Liver (tissue), 9 donors: ENCODE data around the gene ZNF423. TPM values are rescaled to one million over a fixed set of nuclear protein-coding genes. Genes with fewer than 3 reads are reported as not detected.

Source experiments
- DNase-seq: peaks from one replicate; pipeline ENCODE4 v3.0.0-alpha.2; 2017; ENCODE audit warnings: low spot score
- H3K27ac ChIP-seq, 2 donors: one replicate each; pipeline ENCODE4 v1.7.0; 2013; ENCODE audit warnings: inconsistent platforms in 2 of 2, low read length in 2 of 2, control low read depth in 1 of 2, low read depth in 1 of 2, mild to moderate bottlenecking in 1 of 2
- H3K27me3 ChIP-seq, 4 donors: one replicate each; pipeline versions ENCODE4 v1.6.1 to v1.7.0; 2013; ENCODE audit warnings: low read length in 3 of 4, inconsistent platforms in 1 of 4, mild to moderate bottlenecking in 1 of 4, moderate library complexity in 1 of 4; ENCODE audit not compliant: control insufficient read depth in 4 of 4, insufficient read depth in 4 of 4
- H3K36me3 ChIP-seq, 4 donors: one replicate each; pipeline versions ENCODE4 v1.6.1 to v1.7.0; 2013; ENCODE audit warnings: low read length in 3 of 4, mild to moderate bottlenecking in 3 of 4, low read depth in 1 of 4, moderate library complexity in 1 of 4; ENCODE audit not compliant: control insufficient read depth in 4 of 4, insufficient read depth in 3 of 4
- H3K4me1 ChIP-seq, 4 donors: one replicate each; pipeline versions ENCODE4 v1.6.1 to v1.7.0; 2013; ENCODE audit warnings: low read length in 3 of 4, mild to moderate bottlenecking in 3 of 4, moderate library complexity in 1 of 4; ENCODE audit not compliant: control insufficient read depth in 4 of 4, insufficient read depth in 4 of 4
- H3K4me3 ChIP-seq, 3 donors: one replicate each; pipeline versions ENCODE4 v1.6.1 to v1.7.0; 2013; ENCODE audit warnings: low read length in 3 of 3, control low read depth in 1 of 3, low read depth in 1 of 3, mild to moderate bottlenecking in 1 of 3
- H3K9ac ChIP-seq, 2 donors: one replicate each; pipeline ENCODE4 v1.7.0; 2013; ENCODE audit warnings: low read length in 2 of 2, mild to moderate bottlenecking in 2 of 2, moderate library complexity in 2 of 2, control low read depth in 1 of 2, low read depth in 1 of 2
- H3K9me3 ChIP-seq, 4 donors: one replicate each; pipeline versions ENCODE4 v1.6.1 to v1.7.0; 2013; ENCODE audit warnings: low read length in 3 of 4; ENCODE audit not compliant: control insufficient read depth in 4 of 4
- CTCF ChIP-seq: fragments of 150-350 bp; IDR thresholded peaks from 2 replicates; pipeline ENCODE4 v1.5.1; 2017; ENCODE audit warnings: improper control_type of control experiment, low read depth, low read length; ENCODE audit not compliant: missing input control
- EGR1 ChIP-seq, 2 donors: IDR thresholded peaks; 2 replicates each; pipeline ENCODE4 v1.6.1; 2016 to 2018; ENCODE audit warnings: antibody characterized with exemption in 2 of 2, low read depth in 2 of 2
- FOXA1 ChIP-seq: IDR thresholded peaks from 2 replicates; pipeline ENCODE4 v1.6.1; 2016; ENCODE audit warnings: antibody characterized with exemption
- FOXA2 ChIP-seq: IDR thresholded peaks from 2 replicates; pipeline ENCODE4 v1.6.1; 2016; ENCODE audit warnings: antibody characterized with exemption
- GABPA ChIP-seq, 2 donors: IDR thresholded peaks in 1 of 2; conservative IDR thresholded peaks in 1 of 2; 2 replicates each; pipeline ENCODE4 v1.6.1; 2016; ENCODE audit warnings: antibody characterized with exemption in 2 of 2, mild to moderate bottlenecking in 1 of 2, moderate library complexity in 1 of 2
- HNF4A ChIP-seq, 2 donors: conservative IDR thresholded peaks; 2 replicates each; pipeline ENCODE4 v1.6.1; 2016; ENCODE audit warnings: antibody characterized with exemption in 2 of 2, mild to moderate bottlenecking in 2 of 2
- HNF4G ChIP-seq: IDR thresholded peaks from 2 replicates; pipeline ENCODE4 v1.6.1; 2016; ENCODE audit warnings: antibody characterized with exemption
- NR2F2 ChIP-seq: IDR thresholded peaks from 2 replicates; pipeline ENCODE4 v1.6.1; 2016; ENCODE audit warnings: antibody characterized with exemption
- RAD21 ChIP-seq, 2 donors: IDR thresholded peaks; 2 replicates each; pipeline ENCODE4 v1.6.1; 2016; ENCODE audit warnings: antibody characterized with exemption in 2 of 2, mild to moderate bottlenecking in 2 of 2
- RXRA ChIP-seq, 2 donors: IDR thresholded peaks; 2 replicates each; pipeline ENCODE4 v1.6.1; 2017 to 2018; ENCODE audit warnings: antibody characterized with exemption in 2 of 2, mild to moderate bottlenecking in 1 of 2
- YY1 ChIP-seq: IDR thresholded peaks from 2 replicates; pipeline ENCODE4 v1.6.1; 2016; ENCODE audit warnings: antibody characterized with exemption, mild to moderate bottlenecking
- WGBS: extraction: QIAGEN DNeasy Blood & Tissue Kit; methylation state at CpG from one replicate; pipeline ENCODE4 v1.1.7; 2013; 5-methylcytosine and 5-hydroxymethylcytosine counted together
- polyA plus RNA-seq, 2 donors: library from polyadenylated mRNA; stranded (reverse) in 1 of 2; unstranded in 1 of 2; fragments of 200-250 nt in 1 of 2; fragments of >200 nt in 1 of 2; fragmentation: Nextera tagmentation in 1 of 2; extraction: Ambion mirVana in 1 of 2; gene quantifications; one replicate each; pipeline versions ENCODE4 v1.2.1 to v1.2.3, GENCODE V29; 2013 to 2015
- total RNA-seq, 2 donors: library from RNA; depleted of rRNA; stranded (reverse); fragments of >200 nt; gene quantifications; one replicate each; pipeline ENCODE4 v1.2.3, GENCODE V29; 2014
- TF ChIP-seq, protein P1 (sequence below): IDR thresholded peaks from 2 replicates; pipeline ENCODE4 v1.6.1; 2016; ENCODE audit warnings: antibody characterized with exemption
- TF ChIP-seq, protein P2 (sequence below): IDR thresholded peaks from 2 replicates; pipeline ENCODE4 v1.6.1; 2016; ENCODE audit warnings: antibody characterized with exemption
- donor health status: healthy.
- donor health status: healthy.
- donor health status: healthy.
- donor health status: healthy.
- donor health status: healthy.

ZNF423 gene
- total and polyA plus RNA-seq, 4 donors: 0.24 to 1.6 (median 0.39) TPM

- TF ChIP-seq CTCF (no peak), HNF4A (conservative IDR thresholded peaks at IDR 0.05) (no peak)
Observed at GRCh38 chr16:49832177-49832576, 23.7 kb downstream of the ZNF423 start (continued).

DNA sequence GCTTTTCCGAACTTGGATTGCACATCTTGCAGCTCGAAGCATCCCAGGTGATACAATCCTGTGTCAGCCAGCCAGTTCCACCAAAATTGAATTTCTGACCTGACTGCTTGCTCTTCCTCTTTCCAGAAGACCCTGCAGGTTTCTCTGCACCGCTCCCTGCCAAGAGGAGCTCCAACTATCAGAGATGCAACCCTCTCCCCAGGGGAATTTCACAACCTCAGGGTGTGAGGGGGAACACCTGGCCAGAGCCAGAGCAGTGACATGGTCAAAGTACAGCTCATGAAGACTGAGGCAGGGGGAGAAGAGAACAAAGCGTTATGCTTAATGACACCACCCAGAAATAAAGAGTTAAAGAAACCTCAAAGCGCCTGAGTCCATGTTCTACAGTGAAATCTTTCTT, 25.0 kb downstream of the ZNF423 start:
- TF ChIP-seq FOXA1 (no peak), FOXA2 (no peak), EGR1 (IDR thresholded peaks at IDR 0.05; ENCODE audit: low read depth in 2 of 2) (no peak), GABPA (IDR thresholded peaks at IDR 0.05 in 1 of 2, conservative IDR thresholded peaks at IDR 0.05 in 1 of 2) (no peak)
- TF ChIP-seq, protein P1, sequence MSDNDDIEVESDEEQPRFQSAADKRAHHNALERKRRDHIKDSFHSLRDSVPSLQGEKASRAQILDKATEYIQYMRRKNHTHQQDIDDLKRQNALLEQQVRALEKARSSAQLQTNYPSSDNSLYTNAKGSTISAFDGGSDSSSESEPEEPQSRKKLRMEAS: no peak
- no peaks in the 10 kb centered on the region for H3K27me3 ChIP-seq
- no peak for DNase-seq
- no peaks in the 10 kb centered on the region for H3K4me1 ChIP-seq
- H3K27ac ChIP-seq: no peak overlapping the region
- 70% methylated on average over 5 of the region's 5 CpGs for WGBS
- no peak overlapping the region for H3K9ac ChIP-seq
- H3K4me3 ChIP-seq: no peak overlapping the region
- H3K9me3 ChIP-seq: no peaks in the 10 kb centered on the region
- H3K36me3 ChIP-seq: no peaks in the 10 kb centered on the region

GRCh38 chr16:49828533-49829267, 27.2 kb downstream of the ZNF423 start:
- Histone ChIP-seq H3K9ac (no peak overlapping the region), H3K27ac (no peak overlapping the region)

More at GRCh38 chr16:49828533-49829267, 27.2 kb downstream of the ZNF423 start:
- DNase-seq: no peak
- H3K4me3 ChIP-seq: no peak overlapping the region
- TF ChIP-seq YY1: no peak
- no peak for TF ChIP-seq CTCF
- no peak for TF ChIP-seq FOXA1
- TF ChIP-seq FOXA2: no peak
- no peak for TF ChIP-seq RAD21 (IDR thresholded peaks at IDR 0.05)
- TF ChIP-seq RXRA (IDR thresholded peaks at IDR 0.05): no peak
- TF ChIP-seq HNF4G: no peak
- TF ChIP-seq EGR1 (IDR thresholded peaks at IDR 0.05; ENCODE audit: low read depth in 2 of 2): no peak
- TF ChIP-seq NR2F2: no peak
- TF ChIP-seq, protein P2, sequence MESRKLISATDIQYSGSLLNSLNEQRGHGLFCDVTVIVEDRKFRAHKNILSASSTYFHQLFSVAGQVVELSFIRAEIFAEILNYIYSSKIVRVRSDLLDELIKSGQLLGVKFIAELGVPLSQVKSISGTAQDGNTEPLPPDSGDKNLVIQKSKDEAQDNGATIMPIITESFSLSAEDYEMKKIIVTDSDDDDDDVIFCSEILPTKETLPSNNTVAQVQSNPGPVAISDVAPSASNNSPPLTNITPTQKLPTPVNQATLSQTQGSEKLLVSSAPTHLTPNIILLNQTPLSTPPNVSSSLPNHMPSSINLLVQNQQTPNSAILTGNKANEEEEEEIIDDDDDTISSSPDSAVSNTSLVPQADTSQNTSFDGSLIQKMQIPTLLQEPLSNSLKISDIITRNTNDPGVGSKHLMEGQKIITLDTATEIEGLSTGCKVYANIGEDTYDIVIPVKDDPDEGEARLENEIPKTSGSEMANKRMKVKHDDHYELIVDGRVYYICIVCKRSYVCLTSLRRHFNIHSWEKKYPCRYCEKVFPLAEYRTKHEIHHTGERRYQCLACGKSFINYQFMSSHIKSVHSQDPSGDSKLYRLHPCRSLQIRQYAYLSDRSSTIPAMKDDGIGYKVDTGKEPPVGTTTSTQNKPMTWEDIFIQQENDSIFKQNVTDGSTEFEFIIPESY: no peak
- no peak for TF ChIP-seq GABPA (IDR thresholded peaks at IDR 0.05 in 1 of 2, conservative IDR thresholded peaks at IDR 0.05 in 1 of 2)
- H3K36me3 ChIP-seq: no peaks in the 10 kb centered on the region
- H3K4me1 ChIP-seq: no peaks in the 10 kb centered on the region
- 92% methylated on average over 15 of the region's 15 CpGs for WGBS
- H3K9me3 ChIP-seq: no peaks in the 10 kb centered on the region
- H3K27me3 ChIP-seq: no peaks in the 10 kb centered on the region
